Panc1 (cell line): ENCODE data around the gene TRAM2. TPM values are rescaled to one million over a fixed set of nuclear protein-coding genes. Genes with fewer than 3 reads are reported as not detected.

ENCODE experiments used
- ATAC-seq: fragments of 200-7000 bp; cut with Tn5 transposase; 2 replicates; pipeline ENCODE4 v1.9.1; 2020; ENCODE audit warnings: mild to moderate bottlenecking, moderate library complexity
- BruUV-seq: library from RNA; stranded (reverse); fragments of 400-500 nt; replicated peaks from 2 replicates; lab custom pipeline; 2021; lab: Mats Ljungman, UMichigan
- CTCF ChIA-PET: fragments of 300-600 bp; sonication (Branson Sonifier 250); formaldehyde crosslinking; loops from one replicate; lab custom pipeline; 2022; ENCODE audit warnings: antibody characterized with exemption; lab: Charles Lee
- POLR2A ChIA-PET: fragments of 300-600 bp; sonication (Branson Sonifier 250); formaldehyde crosslinking; loops from one replicate; lab custom pipeline; 2022; ENCODE audit warnings: antibody characterized with exemption; lab: Charles Lee
- DNase-seq: peaks from one replicate; pipeline ENCODE4 v3.0.0-alpha.2; 2010; ENCODE audit warnings: low read depth, low spot score
- H3K27ac ChIP-seq: 2 replicates; pipeline ENCODE4 v1.5.1; 2011; ENCODE audit warnings: mild to moderate bottlenecking, low read length, inconsistent platforms
- H3K27me3 ChIP-seq: fragments of 200-500 bp; sonication (Bioruptor generic); 2 replicates; pipeline ENCODE4 v1.6.0; 2014; ENCODE audit warnings: low read length, inconsistent platforms; ENCODE audit not compliant: control insufficient read depth, insufficient read depth
- H3K36me3 ChIP-seq: fragments of 200-500 bp; sonication (Bioruptor generic); 2 replicates; pipeline ENCODE4 v1.5.1; 2014; ENCODE audit warnings: inconsistent platforms, mild to moderate bottlenecking, low read length, moderate library complexity; ENCODE audit not compliant: control insufficient read depth, insufficient read depth
- H3K4me1 ChIP-seq: 2 replicates; pipeline ENCODE4 v1.5.1; 2011; ENCODE audit warnings: inconsistent platforms, mild to moderate bottlenecking, low read length, moderate library complexity; ENCODE audit not compliant: control insufficient read depth, insufficient read depth
- H3K4me3 ChIP-seq, 2 experiments: 2 replicates each; pipeline ENCODE4 v1.5.1; 2011 to 2012; ENCODE audit warnings: low read depth in 2 of 2, low read length in 2 of 2, mild to moderate bottlenecking in 2 of 2, inconsistent platforms in 1 of 2, moderate library complexity in 1 of 2
- H3K9me3 ChIP-seq: fragments of 200-500 bp; sonication (Bioruptor generic); 2 replicates; pipeline ENCODE4 v1.5.1; 2014; ENCODE audit warnings: low read depth, mild to moderate bottlenecking, inconsistent platforms, low read length, moderate library complexity; ENCODE audit not compliant: control insufficient read depth, insufficient read depth
- POLR2AphosphoS5 ChIP-seq: IDR thresholded peaks from 2 replicates; pipeline ENCODE4 v1.6.1; 2012; ENCODE audit warnings: mild to moderate bottlenecking, low read depth, low read length, moderate library complexity
- REST ChIP-seq, 2 experiments: IDR thresholded peaks; 2 replicates each; pipeline ENCODE4 v1.6.1; 2011 to 2012; ENCODE audit warnings: low read depth in 2 of 2, control low read depth in 1 of 2, low read length in 1 of 2, mild to moderate bottlenecking in 1 of 2, moderate library complexity in 1 of 2; ENCODE audit not compliant: insufficient read depth in 1 of 2
- SIN3A ChIP-seq: IDR thresholded peaks from 2 replicates; pipeline ENCODE4 v1.6.1; 2012; ENCODE audit warnings: low read depth, mild to moderate bottlenecking, low read length, moderate library complexity, borderline replicate concordance; ENCODE audit not compliant: insufficient read depth
- TCF7L2 ChIP-seq: IDR thresholded peaks from 2 replicates; pipeline ENCODE4 v1.6.1; 2011; ENCODE audit warnings: mild to moderate bottlenecking, low read depth, low read length, inconsistent platforms
- in situ Hi-C: cut with HindIII; loops from 2 replicates; pipeline ENCODE4 v1.10.0; 2016; ENCODE audit warnings: low sequenced_read_pairs, low pct_unique_long_range_greater_than_20kb
- intact Hi-C: fragments of 100-400 bp; cut with micrococcal nuclease; formaldehyde crosslinking; loops from one replicate; pipeline ENCODE4 v1.10.0; 2022; ENCODE audit not compliant: unreplicated experiment
- total RNA-seq: library from RNA; stranded (reverse); gene quantifications from one replicate; pipeline ENCODE4 v1.2.1, GENCODE V29; 2021; ENCODE audit not compliant: unreplicated experiment
- TF ChIP-seq, protein P1 (sequence below): fragments of 450-650 bp; IDR thresholded peaks from 2 replicates; pipeline ENCODE4 v1.5.1; 2017; ENCODE audit warnings: mild to moderate bottlenecking

TRAM2 gene
- total RNA-seq, 1 experiment from 2014 or later, result 56.7 TPM

- intact Hi-C loops, result no loop called here
- POLR2A ChIA-PET, result interaction anchor here (0.6 kb wide), 1 partner anchor 13 kb away, joined by 4 read pairs; no protein-coding TSS in a partner anchor
- CTCF ChIA-PET, result no interaction called here
These were observed 27.9 kb downstream of the TRAM2 start for GRCh38 chr6:52548999-52549398.

GRCh38 chr6:52548353-52548713 lies 28.5 kb downstream of the TRAM2 start:
- no TSS peak for BruUV-seq
- POLR2A ChIA-PET, result no interaction called here
- ATAC-seq, result no peak
- Histone ChIP-seq H3K36me3 (no peaks in the 10 kb centered on the region), H3K4me3 (no peak overlapping the region), H3K9me3 (no peaks in the 10 kb centered on the region), H3K27ac (peak overlapping the region; percentile 96), H3K4me1 (peaks cover 97% of the 10 kb centered on the region), H3K27me3 (no peaks in the 10 kb centered on the region)
- TF ChIP-seq, protein P1, sequence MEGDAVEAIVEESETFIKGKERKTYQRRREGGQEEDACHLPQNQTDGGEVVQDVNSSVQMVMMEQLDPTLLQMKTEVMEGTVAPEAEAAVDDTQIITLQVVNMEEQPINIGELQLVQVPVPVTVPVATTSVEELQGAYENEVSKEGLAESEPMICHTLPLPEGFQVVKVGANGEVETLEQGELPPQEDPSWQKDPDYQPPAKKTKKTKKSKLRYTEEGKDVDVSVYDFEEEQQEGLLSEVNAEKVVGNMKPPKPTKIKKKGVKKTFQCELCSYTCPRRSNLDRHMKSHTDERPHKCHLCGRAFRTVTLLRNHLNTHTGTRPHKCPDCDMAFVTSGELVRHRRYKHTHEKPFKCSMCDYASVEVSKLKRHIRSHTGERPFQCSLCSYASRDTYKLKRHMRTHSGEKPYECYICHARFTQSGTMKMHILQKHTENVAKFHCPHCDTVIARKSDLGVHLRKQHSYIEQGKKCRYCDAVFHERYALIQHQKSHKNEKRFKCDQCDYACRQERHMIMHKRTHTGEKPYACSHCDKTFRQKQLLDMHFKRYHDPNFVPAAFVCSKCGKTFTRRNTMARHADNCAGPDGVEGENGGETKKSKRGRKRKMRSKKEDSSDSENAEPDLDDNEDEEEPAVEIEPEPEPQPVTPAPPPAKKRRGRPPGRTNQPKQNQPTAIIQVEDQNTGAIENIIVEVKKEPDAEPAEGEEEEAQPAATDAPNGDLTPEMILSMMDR, result no peak
- no peak for TF ChIP-seq TCF7L2
- TF ChIP-seq POLR2AphosphoS5, result no peak
- no peak for TF ChIP-seq REST (IDR thresholded peaks at IDR 0.05; ENCODE audit: insufficient read depth in 1 of 2, low read depth in 2 of 2, low read length in 1 of 2)
- no peak for TF ChIP-seq SIN3A
- no peak for DNase-seq
- intact Hi-C loops (no loop called here), in situ Hi-C loops (no loop called here)
- CTCF ChIA-PET, result no interaction called here

More at GRCh38 chr6:52548999-52549398, 27.9 kb downstream of the TRAM2 start:
- Histone ChIP-seq H3K4me3 (no peak overlapping the region), H3K27ac (peak overlapping the region; percentile 96), H3K9me3 (no peaks in the 10 kb centered on the region), H3K4me1 (peaks cover 96% of the 10 kb centered on the region), H3K36me3 (no peaks in the 10 kb centered on the region), H3K27me3 (no peaks in the 10 kb centered on the region)
- TF ChIP-seq, protein P1, result no peak
- no peak for TF ChIP-seq REST (IDR thresholded peaks at IDR 0.05; ENCODE audit: insufficient read depth in 1 of 2, low read depth in 2 of 2, low read length in 1 of 2)
- TF ChIP-seq SIN3A, result no peak
- no peak for TF ChIP-seq POLR2AphosphoS5
- no peak for TF ChIP-seq TCF7L2
- BruUV-seq, result no TSS peak
- in situ Hi-C loops, result no loop called here
- DNase-seq, result no peak
- ATAC-seq, result no peak
